IPS DF 4.7 (cell line): ENCODE results near the gene SLC11A2.
A peak's percentile ranks its signal among the peaks of the same experiment; 100 is the strongest.

Experiments used
- DNase-seq: peaks from one replicate; pipeline ENCODE4 v3.0.0-alpha.2; 2013; ENCODE audit warnings: low spot score; ENCODE audit errors: extremely low read depth

Gene SLC11A2

GRCh38 chr12:51025836-51026638, at the start of gene SLC11A2:
TSS of gene SLC11A2 (minus strand) at chr12:51026384. CDS start at chr12:51010728, 15,656 bp downstream.
- peak; percentile 92 for DNase-seq

GRCh38 chr12:51075390-51075789, 49.2 kb upstream of the SLC11A2 start:
- DNase-seq: no peak

GRCh38 chr12:51071663-51072062, 45.5 kb upstream of the SLC11A2 start:
- no peak for DNase-seq

DNA sequence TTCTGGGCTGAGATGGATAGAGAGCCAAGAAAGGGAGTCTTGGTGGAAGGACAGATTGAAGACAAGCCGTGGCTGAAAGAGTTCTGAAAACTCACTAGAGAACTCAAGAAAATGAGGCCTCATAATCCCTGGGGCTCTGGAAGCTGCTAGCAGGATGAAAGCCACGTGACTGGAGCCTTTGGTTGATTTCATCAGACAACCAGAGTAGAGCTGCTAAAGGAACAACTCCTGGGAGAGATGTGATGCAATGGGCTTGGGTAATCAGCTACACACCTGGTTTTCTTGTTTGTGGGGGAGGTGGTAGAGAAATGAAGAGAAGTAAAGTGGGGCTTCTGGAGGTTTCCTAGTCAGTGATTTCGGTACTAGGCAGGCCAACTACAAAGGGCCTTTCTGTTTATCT, 43.8 kb upstream of the SLC11A2 start:
- no peak for DNase-seq

- DNase-seq: no peak
These were observed 41.6 kb upstream of the SLC11A2 start for GRCh38 chr12:51067771-51068170.

- no peak for DNase-seq
These were observed 41.0 kb upstream of the SLC11A2 start for GRCh38 chr12:51067229-51067628.

DNA sequence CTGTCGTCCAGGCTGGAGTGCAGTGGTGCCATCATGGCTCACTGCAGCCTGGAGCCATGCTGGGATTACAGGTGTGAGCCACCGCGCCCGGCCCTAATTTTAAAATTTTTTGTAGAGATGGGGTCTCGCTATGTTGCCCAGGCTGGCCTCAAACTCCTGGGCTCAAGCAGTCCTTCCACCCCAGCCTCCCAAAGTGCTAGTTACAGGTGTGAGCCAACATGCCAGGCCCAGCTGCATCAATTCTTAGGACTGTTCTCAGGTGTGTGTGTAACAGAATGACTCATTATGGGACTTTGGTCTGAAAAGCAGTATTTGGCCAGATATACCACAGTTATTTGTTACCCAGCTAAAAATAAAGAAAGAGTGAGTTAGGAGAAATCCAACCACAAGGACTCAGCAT, 39.3 kb upstream of the SLC11A2 start:
- no peak for DNase-seq

DNA sequence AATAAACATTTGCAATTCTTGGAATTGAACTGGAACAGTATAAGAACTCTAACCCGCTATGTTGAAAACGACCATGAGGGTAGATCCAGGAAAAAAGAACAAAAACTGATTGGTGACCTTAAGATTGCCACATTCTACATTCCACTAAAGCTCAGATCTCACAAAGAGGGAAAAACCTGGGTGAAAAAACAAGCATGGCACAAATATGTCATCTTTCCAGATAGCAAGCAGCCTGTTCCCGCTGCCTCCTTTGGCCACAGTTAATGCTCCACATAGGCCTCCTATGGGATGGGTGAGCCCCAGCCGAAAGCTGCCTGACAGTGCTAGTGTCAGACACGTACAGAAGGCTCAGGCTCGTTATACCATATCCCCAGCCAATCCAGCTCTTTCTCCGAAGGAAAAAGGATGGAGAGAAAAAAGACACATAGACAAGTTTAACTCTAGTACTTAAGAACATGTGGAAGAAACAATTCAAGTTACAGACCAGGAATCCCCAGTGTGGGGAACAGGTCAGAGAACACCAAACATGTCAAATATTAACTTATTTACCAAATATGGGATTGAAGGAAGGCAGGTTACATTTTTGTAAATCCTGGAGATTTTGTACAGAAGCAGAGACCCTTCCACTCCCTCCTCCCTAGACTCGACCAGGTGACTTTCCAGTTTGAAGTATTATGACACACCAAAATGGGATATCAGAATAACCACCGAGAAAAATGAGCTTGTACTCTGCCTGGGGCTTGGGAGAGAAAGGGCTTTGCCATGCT, 36.6 kb upstream of the SLC11A2 start:
- DNase-seq: no peak

- DNase-seq: no peak
These were observed 32.9 kb upstream of the SLC11A2 start for GRCh38 chr12:51059086-51059485.

- DNase-seq: no peak
These were observed 30.1 kb upstream of the SLC11A2 start for GRCh38 chr12:51056242-51056641.

- no peak for DNase-seq
These were observed 28.9 kb upstream of the SLC11A2 start for GRCh38 chr12:51055060-51055459.

DNA sequence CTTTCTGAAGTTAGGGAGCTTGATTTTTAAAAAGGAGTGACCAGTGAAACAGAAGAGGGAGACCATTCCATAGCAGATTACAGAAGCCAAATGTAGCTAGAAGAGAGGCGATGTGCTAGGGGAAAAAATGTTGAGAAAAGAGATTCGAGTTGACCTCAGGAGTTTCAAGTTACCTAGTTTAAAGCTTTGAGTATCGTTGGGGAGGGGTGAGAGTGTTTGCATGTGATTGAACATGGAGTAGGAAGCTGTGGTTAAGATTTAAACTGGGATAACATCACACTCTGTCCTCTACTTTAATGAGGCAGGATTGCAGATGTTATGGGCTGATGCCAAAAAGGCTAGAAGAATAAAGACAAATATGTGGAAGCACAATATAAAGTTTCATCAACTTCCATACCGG, 25.6 kb upstream of the SLC11A2 start:
- no peak for DNase-seq

DNA sequence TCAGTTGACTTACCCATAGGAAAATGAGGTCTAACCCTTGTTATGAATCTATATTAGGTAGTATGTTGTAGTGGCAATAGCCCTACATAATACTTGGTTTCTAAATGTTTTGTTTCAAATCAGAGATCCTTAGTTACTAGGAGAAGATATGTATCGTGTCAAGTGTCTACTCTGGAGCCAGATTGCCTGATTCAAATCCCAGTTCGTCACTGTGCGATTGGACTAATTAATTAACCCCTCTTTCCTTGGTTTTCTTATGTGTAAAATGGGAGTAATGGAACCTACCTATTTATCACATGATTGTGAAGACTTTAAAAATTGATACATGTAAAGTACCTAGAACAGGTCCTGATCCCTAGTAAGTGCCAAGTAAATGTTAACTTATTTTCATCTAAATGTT, 23.3 kb upstream of the SLC11A2 start:
- DNase-seq: no peak

DNA sequence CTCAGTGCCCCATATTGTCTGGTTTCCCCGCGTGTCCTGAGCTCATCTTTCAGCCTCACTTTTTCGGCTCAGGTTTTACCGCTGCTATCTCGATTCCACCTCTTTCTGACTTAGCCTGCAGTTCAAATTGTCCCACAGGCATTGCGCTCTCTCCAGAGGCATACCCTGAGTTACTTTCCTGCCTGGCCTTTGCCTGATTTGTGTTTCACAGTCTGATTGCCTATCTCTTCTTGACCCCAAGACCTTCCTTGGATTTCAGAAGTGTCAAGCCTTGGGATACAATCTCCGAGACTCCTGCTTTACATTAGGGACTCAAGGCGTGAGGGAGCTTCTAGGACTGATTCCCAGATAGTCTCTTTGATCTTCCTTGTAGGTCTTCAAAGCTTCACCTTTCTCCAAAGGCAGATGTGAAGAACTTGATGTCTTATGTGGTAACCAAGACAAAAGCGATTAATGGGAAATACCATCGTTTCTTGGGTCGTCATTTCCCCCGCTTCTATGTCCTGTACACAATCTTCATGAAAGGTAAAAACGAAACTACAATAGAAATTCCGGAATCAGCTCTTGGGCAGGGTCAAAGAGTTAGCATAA, 22.6 kb upstream of the SLC11A2 start:
- DNase-seq: no peak

GRCh38 chr12:51047655-51048540, 21.7 kb upstream of the SLC11A2 start, which contains the start of gene LETMD1:
TSS of gene LETMD1 (plus strand) at chr12:51048327. CDS start at chr12:51048357, 30 bp downstream.
- DNase-seq: peak; percentile 96

DNA sequence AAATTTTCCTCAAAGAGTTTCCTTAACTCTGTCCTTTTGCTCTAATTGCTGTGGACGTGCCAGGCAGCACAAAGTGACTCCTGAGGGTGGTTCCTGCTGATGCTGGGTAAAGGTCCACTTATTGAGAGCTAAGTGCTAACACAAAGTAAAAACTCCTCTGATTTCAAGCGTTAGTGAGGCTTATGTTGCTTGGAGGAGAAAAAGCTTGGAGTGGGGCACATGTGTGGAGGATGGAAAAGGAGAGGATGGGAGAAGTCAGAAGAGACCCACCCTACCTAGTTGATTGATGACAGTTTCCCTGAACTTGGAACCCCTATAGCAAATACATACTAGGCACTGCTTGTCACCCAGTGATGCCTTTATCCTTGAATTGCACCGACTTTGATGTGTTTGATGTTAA, 10.1 kb upstream of the SLC11A2 start:
- no peak for DNase-seq

GRCh38 chr12:51033457-51034089, 7.4 kb upstream of the SLC11A2 start:
- no peak for DNase-seq

DNA sequence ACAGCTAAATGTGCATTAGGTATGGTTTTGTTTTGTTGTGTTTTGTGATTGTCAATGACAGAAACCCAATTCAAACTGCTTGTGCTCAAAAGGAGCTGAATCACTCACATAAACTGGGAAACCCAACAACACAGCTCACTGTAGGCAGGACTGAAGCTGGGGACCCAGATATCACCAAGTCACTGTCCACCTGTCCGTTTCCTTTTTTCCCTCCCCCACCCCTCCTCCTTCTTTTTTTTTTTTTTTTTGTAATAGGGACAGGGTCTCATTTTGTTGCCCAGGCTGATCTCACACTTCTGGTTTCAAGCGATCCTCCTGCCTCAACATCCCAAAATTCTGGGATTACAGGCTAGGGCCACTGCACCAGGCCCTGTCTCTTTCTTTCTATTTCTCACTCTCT, 6.9 kb upstream of the SLC11A2 start:
- no peak for DNase-seq

DNA sequence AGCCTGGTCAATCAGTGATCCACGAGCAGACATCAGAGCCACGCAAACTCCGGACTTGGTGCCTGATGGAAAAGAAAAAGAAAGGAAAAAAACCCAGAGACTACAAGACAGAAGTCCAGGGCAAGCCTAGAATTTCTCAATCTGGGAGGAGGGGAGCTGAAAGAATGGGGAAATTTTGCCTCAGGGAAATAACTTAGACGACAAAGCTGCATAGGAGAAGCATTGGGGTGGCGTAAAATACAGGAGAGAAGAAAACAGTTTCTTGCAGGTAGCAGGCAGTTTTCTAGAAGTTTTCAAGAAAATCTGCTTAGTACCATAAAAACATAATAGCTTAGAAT, 2.6 kb upstream of the SLC11A2 start:
- DNase-seq: no peak

GRCh38 chr12:51028126-51028812, 2.1 kb upstream of the SLC11A2 start:
- DNase-seq: no peak
